GM18951 (cell line): Measurements from ENCODE around the gene FBXL19.

Source experiments
- POLR2A ChIP-seq: IDR thresholded peaks from 4 replicates; pipeline ENCODE4 v1.6.1; 2011; ENCODE audit warnings: mild to moderate bottlenecking; ENCODE audit not compliant: insufficient read length, insufficient read depth; ENCODE audit errors: extremely low read depth
- in situ Hi-C: fragments of 300-500 bp; cut with MboI; formaldehyde crosslinking; loops from one replicate; pipeline ENCODE4 v1.12.0; 2022; ENCODE audit warnings: low sequenced_read_pairs, mixed read lengths, inconsistent platforms; ENCODE audit not compliant: unreplicated experiment

Gene FBXL19

DNA sequence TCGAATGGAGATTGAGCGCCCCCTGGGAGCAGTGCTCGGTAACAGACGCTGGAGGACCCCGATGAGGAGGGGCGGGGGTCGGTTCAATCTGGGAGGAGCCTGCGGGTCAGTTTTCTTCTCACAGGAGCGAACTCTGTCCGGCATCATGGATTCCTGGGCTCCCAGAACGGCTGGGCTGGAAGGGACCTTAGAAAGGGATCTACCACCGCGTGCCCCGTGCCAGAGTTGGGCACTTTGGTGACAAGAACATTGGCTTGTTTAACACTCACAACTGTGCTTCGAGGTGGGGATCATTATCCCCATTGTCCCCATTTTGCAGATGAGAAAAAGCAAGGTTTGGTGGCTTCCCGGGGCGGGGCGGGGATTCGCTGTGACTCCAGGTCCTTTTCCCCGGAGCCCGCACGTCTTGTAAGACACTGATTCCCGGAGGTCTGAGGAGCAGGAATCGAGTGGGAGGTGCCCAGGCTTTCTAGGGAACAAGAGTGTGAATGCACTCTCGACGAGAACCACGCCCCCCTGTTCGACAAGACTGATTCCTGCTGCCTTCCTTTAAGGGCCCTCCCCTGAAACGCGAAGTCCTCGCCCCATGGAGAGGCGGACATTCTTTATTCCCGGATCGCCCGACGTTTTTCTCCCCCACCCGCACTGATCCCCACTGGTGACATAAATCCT lies 1.5 kb upstream of the FBXL19 start:
- TF ChIP-seq POLR2A = no peak
- in situ Hi-C loops = loop anchor here (5.0 to 10.0 kb wide), 2 partner anchors 70 to 157 kb away; partner anchors contain the start of genes CFAP119 and RNF40

DNA sequence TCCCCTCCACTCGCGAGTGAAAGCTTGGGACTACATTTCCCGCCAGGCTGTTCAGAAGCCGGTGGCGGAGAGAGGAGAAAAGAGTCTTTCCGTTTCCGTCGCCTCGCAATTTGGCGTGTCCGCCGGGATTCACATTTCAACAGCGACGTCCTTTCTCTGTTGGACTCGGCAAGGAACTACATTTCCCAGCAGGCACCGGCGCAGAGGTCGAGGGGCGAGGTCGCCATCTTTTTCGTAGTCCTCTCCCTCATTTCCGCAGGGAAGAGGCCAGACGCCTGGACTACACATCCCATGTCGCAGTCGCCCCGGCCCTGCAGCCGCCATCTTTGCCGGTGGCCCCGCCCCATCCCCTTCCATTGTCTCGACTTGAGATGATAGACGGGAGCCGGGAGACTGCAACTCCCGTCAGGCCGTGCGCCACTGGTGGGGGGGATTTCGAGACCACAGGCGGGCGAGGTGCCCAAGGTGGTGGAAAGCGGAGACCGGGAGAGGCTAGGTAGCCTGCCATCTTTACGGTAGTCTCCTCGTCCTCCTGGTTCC lies 882 bp upstream of the FBXL19 start:
- in situ Hi-C loops = loop anchor here (5.0 to 10.0 kb wide), 2 partner anchors 70 to 158 kb away; partner anchors contain the start of genes CFAP119 and RNF40
- TF ChIP-seq POLR2A = peak; percentile 40

DNA sequence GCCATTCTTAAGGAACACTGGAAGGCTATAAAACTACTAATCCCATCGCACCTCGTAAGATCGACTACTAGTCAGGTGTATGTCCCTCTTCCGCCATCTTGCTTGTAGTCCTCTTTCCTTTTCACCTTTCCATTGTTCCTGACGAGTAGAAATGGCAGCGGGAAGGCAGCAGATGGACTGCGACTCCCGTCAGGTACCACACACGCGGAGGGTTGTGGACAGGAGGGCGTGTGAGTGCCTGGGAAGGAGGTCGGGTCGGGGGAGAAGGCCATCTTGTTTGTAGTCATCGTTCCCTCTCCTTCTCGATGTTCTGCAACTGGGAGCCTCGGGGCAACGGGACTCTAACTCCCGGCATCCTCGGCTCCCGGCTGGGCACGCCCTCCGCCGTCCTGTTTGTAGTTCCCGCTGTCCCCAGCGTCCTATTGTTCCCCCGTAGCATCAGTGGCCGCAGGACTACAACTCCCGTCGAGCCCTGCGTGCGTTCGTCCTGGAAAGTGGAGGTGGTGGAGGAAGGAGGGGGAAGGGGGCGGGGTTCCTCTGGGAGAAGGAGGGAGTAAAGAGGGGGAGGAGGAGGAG lies 324 bp upstream of the FBXL19 start:
- peak; percentile 12 for TF ChIP-seq POLR2A
- in situ Hi-C loops = loop anchor here (5.0 to 10.0 kb wide), 2 partner anchors 71 to 158 kb away; partner anchors contain the start of genes CFAP119 and RNF40

DNA sequence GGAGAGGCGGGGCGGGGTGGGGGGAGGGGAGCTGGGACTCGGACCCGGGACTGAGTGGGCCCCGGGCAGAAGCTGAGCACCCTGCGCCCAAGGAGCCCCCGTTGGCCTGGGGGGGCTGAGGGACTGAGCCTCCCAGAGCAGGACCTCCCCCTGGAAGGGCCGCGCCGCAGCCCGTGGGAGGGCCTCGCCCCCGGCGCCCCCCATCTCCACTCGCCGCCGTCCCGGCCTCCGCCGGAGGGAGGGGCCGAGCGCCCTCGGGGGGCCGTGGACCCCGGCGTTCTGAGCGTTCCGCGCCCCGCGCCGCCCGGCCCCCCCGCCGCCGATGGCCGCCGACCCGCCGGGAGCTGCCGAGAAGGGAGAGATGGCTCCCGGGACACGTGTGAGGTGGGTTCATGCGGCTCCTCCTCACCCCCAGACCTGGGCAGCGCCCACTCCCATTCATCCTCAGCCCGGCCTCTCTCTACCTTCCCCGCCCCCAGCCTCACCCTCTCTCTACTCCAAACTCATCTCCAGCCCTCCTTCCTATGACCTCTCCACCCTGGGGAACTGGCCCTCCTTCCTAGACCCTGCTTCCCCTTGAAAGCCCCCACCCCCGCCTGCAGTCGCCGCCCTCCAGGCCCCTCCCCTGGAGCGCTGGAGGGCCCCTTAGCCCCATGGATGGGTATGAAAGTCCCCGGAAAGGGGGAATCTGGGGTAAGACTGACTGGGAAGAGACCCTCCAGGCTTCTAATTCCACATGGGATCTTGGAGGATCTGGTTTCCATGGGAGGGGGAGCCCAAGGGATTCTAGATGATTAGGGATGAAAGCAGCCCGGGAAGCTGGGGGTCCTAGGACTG lies 922 bp downstream of the FBXL19 start:
- no peak for TF ChIP-seq POLR2A
- in situ Hi-C loops = loop anchor here (5.0 to 10.0 kb wide), 2 partner anchors 72 to 159 kb away; partner anchors contain the start of genes CFAP119 and RNF40

DNA sequence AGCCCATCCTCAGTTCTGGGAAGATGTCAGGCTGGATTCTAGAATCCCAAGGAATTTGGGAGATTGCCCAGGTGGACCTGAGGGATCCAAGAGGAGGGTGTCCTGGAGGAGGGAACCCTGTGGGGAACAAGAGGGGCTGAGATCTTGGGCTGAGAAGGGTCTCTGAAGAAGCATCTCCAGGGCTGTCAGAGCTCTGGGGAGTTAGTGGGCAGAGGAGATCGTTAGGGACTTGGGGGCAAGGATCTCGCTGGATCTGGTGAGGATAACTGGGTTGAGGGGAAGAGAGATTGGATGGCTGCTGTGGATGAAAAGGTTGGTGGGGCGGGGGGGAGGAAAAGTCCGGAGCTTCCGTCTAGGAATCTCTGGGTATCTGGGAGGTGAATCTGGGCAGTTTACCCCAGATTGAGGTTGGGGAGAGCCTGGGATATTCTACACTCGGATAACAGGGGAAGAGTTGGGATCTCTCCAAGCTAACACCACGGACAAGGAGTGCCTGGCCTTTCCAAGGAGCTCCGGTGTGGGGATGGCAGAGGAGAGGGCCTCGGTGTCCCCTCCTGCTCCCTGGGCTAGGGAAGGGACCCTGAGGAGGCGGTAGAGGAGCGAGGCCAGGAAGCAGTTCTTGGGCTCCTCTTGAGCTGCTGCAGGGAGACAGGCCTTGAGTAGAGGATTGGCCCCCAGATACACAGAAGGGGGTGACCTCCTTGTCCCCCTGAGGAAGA lies 1.7 kb downstream of the FBXL19 start:
- TF ChIP-seq POLR2A = no peak
- in situ Hi-C loops = loop anchor here (5.0 to 10.0 kb wide), 2 partner anchors 73 to 160 kb away; partner anchors contain the start of genes CFAP119 and RNF40

DNA sequence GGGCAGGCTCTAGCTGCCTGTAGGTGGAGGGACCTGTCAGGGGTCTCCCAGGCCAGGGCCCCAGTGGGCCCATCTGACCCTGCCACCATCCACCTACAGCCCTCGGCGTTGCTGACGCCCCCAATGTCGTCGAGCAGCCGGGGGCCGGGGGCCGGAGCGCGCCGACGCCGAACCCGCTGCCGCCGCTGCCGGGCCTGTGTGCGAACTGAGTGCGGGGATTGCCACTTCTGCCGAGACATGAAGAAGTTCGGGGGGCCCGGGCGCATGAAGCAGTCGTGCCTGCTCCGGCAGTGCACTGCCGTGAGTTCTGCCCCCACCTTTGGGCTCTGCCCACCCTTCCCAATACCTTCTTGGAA lies 2.2 kb downstream of the FBXL19 start:
- TF ChIP-seq POLR2A = no peak
- in situ Hi-C loops = loop anchor here (10.0 kb wide), 1 partner anchor 161 kb away; the partner anchor contains the start of genes CFAP119 and RNF40

DNA sequence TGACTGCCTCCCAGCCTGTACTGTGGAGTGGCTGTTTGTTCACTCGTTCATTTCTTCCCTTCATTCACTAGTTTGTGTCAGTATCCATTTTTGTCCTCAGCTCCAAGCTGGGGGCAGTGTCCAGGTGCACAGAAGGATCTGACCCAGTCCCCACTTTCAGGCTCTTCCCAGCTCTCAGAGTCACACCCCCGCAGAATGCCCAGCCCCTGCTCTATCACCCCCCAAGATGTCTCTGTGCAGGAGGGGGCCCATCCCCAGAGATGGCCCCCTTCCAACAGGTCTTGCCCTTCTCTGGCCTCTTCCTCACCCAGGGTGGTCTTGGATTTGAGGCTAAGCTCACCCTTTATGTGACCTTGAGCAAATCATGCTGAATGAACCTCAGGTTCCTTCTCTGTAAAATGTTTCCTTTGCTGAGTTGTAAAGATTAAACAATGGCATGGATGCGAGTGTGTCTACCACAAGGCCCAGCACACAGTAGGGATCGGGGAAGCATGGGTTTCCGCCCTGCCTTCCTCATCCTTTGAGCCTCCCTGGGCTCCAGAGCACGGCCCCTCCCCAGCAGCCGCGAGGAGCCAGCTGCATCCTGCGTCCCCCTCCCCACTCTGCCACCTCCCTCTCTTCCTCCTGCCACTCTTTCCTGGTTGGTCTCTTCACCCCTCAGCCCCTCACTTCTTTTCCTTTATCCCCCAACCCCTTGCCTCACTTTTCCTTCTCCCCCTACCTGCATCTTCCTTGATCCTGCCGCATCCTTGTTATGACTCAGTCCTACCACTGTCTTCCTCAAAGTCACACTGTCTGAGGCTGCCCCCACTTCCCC lies 2.8 kb downstream of the FBXL19 start:
- TF ChIP-seq POLR2A = no peak
- in situ Hi-C loops = loop anchor here (10.0 kb wide), 1 partner anchor 161 kb away; the partner anchor contains the start of genes CFAP119 and RNF40

DNA sequence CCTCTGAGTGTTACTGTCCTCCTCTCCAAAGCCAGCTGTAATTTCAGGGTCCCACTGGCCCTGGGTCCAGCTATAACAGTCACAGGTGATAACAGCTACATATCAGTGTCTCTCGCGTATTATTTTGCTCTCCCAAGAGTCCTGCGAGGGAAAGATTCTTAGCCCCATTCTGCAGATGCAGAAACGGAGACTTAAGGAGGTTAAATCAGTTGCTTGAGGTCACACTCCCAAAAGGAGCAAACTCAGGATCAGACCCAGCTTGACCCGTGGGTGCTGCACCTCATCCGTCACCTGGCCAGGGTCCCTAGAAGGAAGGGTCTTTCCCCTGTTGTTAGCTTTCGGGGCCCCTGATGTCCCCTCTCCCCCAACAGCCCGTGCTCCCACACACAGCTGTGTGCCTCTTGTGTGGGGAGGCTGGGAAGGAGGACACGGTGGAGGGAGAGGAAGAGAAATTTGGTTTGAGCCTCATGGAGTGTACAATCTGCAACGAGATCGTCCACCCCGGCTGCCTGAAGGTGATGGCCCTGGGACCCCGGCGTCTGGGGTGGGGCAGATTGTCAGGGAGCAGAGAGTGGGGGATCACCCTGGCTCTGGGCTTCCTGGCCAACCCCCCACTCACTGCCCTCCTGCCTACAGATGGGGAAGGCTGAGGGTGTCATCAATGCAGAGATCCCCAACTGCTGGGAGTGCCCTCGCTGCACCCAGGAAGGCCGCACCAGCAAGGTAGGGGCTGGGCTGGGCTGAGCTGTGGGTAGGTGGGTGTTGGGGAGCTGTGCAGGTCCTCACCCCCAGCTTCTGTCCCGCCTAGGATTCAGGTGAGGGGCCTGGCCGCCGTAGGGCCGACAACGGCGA lies 3.8 kb downstream of the FBXL19 start:
- in situ Hi-C loops = loop anchor here (10.0 kb wide), 1 partner anchor 162 kb away; the partner anchor contains the start of genes CFAP119 and RNF40

DNA sequence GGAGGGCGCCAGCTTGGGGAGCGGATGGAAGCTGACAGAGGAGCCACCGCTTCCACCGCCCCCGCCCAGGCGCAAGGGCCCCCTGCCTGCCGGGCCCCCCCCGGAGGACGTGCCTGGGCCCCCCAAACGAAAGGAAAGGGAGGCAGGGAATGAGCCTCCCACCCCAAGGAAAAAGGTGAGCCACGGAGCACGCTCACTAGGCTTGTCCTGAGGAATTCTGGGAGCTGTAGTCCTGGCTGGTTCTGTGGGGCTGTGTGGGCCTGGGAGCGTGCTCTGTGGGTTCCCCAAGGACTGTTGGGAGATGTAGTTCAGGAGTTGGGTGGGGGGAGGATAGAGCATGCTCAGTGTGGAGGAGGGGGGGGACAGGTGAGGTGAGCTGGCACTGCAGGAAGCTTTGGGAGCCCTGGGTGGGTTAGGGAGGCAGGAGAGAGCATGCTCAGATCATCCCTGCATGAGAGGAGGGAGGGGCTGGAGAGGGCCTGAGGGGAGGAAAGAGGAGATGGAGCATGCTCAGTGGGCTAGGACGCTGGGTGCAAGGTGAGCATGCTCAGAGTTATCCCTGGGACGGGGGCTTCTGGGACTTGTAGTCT lies 4.5 kb downstream of the FBXL19 start:
- in situ Hi-C loops = loop anchor here (10.0 kb wide), 1 partner anchor 163 kb away; the partner anchor contains the start of genes CFAP119 and RNF40
- TF ChIP-seq POLR2A = no peak

More for the DNA sequence above, 3.8 kb downstream of the FBXL19 start:
- no peak for TF ChIP-seq POLR2A

DNA sequence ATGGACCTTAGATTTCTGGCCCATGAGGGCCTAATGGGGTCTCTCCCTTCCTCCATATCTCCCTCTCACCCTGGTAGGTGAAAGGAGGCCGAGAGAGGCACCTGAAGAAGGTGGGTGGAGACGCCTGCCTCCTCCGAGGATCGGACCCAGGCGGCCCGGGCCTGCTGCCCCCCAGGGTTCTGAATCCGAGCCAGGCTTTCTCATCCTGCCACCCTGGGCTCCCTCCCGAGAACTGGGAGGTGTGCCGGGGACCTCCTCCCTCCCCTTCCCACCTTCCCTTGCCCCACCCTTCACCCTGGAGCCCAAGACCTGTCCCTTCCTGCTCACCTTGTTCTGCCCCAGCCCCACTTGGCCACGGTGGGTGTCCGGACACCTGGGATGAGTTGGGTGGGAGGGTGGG lies 5.0 kb downstream of the FBXL19 start:
- in situ Hi-C loops = loop anchor here (10.0 kb wide), 1 partner anchor 164 kb away; the partner anchor contains the start of genes CFAP119 and RNF40
- no peak for TF ChIP-seq POLR2A
